ENCODE measurements around the gene TLE6.

DNA sequence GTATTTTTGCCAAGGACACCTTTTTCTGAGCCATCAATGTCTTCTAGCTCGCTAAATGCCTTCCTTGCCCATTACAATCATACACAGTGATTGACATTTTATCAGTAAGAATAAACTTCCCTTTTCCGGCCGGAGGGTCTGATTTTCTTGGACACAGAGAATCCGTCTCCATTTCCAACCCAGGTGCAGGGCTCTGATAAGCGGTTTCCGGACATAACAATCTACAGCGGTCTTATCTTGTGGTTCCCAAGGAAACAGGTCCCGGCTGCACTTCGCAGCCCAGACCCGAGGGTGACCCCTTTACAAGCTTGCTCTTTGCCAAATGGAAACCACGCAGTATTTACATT is 27.5 kb upstream of the TLE6 start:
- TF ChIP-seq, protein P1, sequence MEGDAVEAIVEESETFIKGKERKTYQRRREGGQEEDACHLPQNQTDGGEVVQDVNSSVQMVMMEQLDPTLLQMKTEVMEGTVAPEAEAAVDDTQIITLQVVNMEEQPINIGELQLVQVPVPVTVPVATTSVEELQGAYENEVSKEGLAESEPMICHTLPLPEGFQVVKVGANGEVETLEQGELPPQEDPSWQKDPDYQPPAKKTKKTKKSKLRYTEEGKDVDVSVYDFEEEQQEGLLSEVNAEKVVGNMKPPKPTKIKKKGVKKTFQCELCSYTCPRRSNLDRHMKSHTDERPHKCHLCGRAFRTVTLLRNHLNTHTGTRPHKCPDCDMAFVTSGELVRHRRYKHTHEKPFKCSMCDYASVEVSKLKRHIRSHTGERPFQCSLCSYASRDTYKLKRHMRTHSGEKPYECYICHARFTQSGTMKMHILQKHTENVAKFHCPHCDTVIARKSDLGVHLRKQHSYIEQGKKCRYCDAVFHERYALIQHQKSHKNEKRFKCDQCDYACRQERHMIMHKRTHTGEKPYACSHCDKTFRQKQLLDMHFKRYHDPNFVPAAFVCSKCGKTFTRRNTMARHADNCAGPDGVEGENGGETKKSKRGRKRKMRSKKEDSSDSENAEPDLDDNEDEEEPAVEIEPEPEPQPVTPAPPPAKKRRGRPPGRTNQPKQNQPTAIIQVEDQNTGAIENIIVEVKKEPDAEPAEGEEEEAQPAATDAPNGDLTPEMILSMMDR (IDR thresholded peaks at IDR 0.05; ENCODE audit: low read depth, low read length, poor library complexity, severe bottlenecking) = no peak
- no peak for TF ChIP-seq EZH2phosphoT487 (IDR thresholded peaks at IDR 0.05; ENCODE audit: borderline replicate concordance, low read length)
